C4-2B (cell line): Measurements from ENCODE around the gene ACVR1B.

Source experiments
- CTCF ChIP-seq: fragments of 450-650 bp; conservative IDR thresholded peaks from 2 replicates; pipeline ENCODE4 v1.5.1; 2017; ENCODE audit warnings: mild to moderate bottlenecking
- ZFX ChIP-seq: fragments of 450-650 bp; IDR thresholded peaks from 2 replicates; pipeline ENCODE4 v1.6.1; 2017

GRCh38 chr12:52037248-52037861 is 85.9 kb downstream of the ACVR1B start:
- no peak for TF ChIP-seq CTCF
- peak; percentile 39; the same call in 1 of the 2 replicates for TF ChIP-seq ZFX
